OCI-M2 (cell line): Measurements from ENCODE around the gene GART.

ENCODE experiments used
- DNase-seq: peaks from one replicate; lab custom pipeline; 2025; ENCODE audit not compliant: unreplicated experiment; lab: John Stamatoyannopoulos, UW

GART gene

GRCh38 chr21:33554236-33554981 is 12.5 kb upstream of the GART start:
- DNase-seq, result no peak

- no peak for DNase-seq
Observed at GRCh38 chr21:33552999-33553598, 11.2 kb upstream of the GART start.

GRCh38 chr21:33552093-33552998 is 10.4 kb upstream of the GART start:
- DNase-seq, result no peak

GRCh38 chr21:33551664-33552063 is 9.7 kb upstream of the GART start:
- no peak for DNase-seq

GRCh38 chr21:33550772-33551660 is 9.1 kb upstream of the GART start:
- DNase-seq, result no peak

- DNase-seq, result no peak
Observed at GRCh38 chr21:33549848-33550771, 8.2 kb upstream of the GART start.

GRCh38 chr21:33546086-33546485 is 4.2 kb upstream of the GART start:
- no peak for DNase-seq

- no peak for DNase-seq
Observed at GRCh38 chr21:33544451-33545195, 2.7 kb upstream of the GART start.

GRCh38 chr21:33543505-33544129 is 1.7 kb upstream of the GART start:
- DNase-seq, result no peak

- peak; percentile 92 for DNase-seq
Observed at GRCh38 chr21:33542640-33543504, 955 bp upstream of the GART start, which contains the start of gene SON. TSS of gene SON (plus strand) at chr21:33543038. CDS start at chr21:33543093, 55 bp downstream.

GRCh38 chr21:33541105-33541711 is 709 bp downstream of the GART start:
- no peak for DNase-seq

GRCh38 chr21:33540711-33541104 is 1.2 kb downstream of the GART start:
- DNase-seq, result no peak

- DNase-seq, result no peak
Observed at GRCh38 chr21:33539616-33540015, 2.3 kb downstream of the GART start.

GRCh38 chr21:33537212-33537611 is 4.7 kb downstream of the GART start:
- DNase-seq, result no peak

GRCh38 chr21:33531007-33531406 is 10.9 kb downstream of the GART start:
- no peak for DNase-seq

- DNase-seq, result no peak
Observed at GRCh38 chr21:33522953-33523349, 19.0 kb downstream of the GART start.

GRCh38 chr21:33522297-33522952 is 19.5 kb downstream of the GART start:
- DNase-seq, result no peak
